Esophagus muscularis mucosa (tissue), 4 donors: Measurements from ENCODE around the gene PBX3.

Experiments
- CTCF ChIP-seq, 3 experiments: fragments of 200-600 bp in 2 of 3; fragments of 450-650 bp in 1 of 3; sonication (generic) in 2 of 3; IDR thresholded peaks; one replicate each; pipeline ENCODE4 v1.5.1; 2017 to 2019; ENCODE audit warnings: antibody characterized with exemption in 3 of 3, mild to moderate bottlenecking in 2 of 3, moderate library complexity in 1 of 3
- EP300 ChIP-seq: sonication (generic); formaldehyde crosslinking; IDR thresholded peaks from one replicate; pipeline ENCODE4 v1.6.1; 2017; ENCODE audit warnings: antibody characterized with exemption
- POLR2A ChIP-seq: fragments of 450-650 bp; IDR thresholded peaks from one replicate; pipeline ENCODE4 v1.6.1; 2017; ENCODE audit warnings: antibody characterized with exemption, moderate library complexity, mild to moderate bottlenecking, low read depth
- POLR2AphosphoS5 ChIP-seq, 2 donors: sonication (generic); formaldehyde crosslinking; IDR thresholded peaks; one replicate each; pipeline ENCODE4 v1.6.1; 2017; ENCODE audit warnings: antibody characterized with exemption in 2 of 2

- TF ChIP-seq POLR2AphosphoS5 (IDR thresholded peaks at IDR 0.05): no peak
- no peak for TF ChIP-seq POLR2A
- no peak for TF ChIP-seq CTCF (IDR thresholded peaks at IDR 0.05)
- no peak for TF ChIP-seq EP300
These were observed 212.9 kb downstream of the PBX3 start for GRCh38 chr9:125959951-125960619.
